ENCODE data around the gene ELL. TPM values are rescaled to one million over a fixed set of nuclear protein-coding genes. Genes with fewer than 3 reads are reported as not detected.

ELL gene
- total RNA-seq, 1 donor from 2014 or later, result 9.0 TPM

DNA sequence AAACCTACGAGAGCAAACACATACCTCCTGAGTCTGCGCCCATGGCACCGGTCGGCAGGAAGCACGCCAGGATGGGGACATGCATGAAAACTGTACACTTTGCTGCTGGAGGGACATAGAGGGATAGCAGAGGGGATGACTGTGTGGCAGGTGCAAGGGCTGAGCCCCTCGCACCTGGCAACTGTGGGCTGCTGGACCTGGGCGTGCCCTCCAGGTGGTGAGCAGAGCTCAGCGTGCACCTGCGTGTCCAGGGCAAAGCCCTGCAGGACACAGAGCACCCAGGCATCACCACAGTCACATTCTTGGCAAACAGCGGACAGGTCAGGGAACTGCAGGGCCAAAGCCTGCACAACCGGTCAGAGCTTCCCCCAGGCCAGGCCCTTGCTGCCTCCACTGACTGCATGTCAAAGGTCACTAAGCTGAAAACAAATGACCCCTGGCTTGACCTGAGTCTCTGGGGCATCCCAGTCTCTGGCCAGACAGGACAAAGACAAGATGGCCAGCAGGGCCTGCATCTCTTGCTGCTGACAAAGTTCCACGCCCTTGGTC, 75.0 kb downstream of the ELL start:
- DNase-seq (ENCODE audit: low read depth in 2 of 2), result no peak

DNA sequence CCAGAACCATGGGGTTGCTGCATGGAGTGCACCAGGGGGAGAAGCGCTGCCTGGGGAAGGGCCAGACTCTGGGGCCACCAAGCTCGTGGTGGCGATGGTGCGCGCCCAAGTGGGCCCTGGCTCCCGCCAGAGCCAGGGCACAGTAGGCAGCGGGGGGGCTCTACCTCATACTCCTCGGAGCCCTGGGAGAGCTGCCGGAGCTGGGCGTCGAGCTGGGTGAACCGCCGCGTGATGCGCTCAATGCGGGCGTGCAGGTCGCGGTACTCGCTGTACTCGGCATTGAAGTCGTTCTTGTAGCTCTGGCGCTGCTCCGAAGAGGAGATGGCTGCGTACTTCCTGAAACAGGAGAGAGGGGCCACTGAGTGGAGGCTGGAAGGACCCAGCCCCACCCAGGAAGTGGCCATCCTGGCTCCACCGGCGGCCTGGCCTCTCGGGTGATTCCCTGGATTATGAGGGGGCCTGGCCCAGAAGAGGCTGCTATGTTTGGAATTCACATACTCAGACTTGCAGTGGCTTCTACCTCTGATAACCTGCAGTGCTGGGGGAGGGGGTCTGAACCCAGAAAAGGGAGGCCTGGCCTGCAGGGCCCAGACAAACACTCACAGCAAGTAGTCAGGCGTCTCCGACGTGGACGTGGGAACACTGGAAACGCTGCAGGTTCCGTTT, 75.6 kb downstream of the ELL start:
- no peak for DNase-seq (ENCODE audit: low read depth in 2 of 2)

DNA sequence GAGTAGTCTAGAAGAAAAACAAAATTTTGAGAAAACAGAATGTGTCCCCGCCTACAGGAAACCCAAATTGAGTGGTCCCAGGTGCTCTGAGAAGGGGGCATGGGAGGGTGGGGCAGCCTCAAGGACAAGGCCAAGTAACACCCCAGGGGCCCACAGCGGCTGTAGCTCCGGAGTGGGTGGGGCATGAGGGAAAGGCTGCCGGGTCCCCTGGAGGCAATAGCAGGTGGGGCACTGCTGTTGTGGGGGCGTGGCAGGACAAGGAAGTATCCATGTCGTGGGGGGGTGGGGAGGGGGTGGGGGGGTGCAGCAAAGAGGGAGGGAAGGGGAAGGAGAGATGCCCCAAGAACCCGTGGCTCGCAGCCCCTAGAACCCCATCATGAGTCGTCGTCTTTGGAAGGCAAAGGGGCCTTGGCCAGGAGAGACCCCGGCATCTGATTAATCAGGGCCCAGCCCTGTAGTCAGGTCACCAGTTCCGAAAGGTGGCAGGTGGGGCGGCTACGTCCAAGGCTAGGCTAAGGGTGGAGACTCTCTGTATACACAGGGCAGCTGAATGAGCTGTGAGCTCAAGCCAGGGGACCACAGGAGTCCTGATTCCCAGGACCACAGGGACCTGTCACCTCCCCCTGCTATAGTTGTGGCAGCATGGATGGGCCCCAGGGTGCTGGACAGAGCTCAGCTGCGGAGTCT, 76.5 kb downstream of the ELL start:
- no peak for DNase-seq (ENCODE audit: low read depth in 2 of 2)

DNA sequence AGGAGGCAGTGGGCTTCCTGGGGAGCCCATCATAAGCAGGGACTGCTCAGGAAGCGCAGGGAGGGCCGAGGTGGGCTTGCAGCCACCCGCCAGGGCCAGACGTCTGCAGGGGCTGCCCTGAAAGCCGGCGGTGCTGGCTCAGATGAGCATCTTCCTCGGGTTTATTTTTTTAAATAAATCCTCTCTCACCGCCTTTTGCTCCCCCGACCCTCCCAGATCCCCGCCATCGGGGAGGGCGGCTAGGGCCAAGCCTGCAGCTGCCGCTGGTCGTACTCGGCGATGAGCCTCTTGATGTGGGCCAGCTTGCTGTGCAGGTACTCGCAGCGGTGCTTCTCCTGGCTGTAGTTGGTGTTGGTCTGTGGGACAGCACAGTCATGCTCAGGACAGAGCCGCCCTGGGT, 77.4 kb downstream of the ELL start:
- DNase-seq (ENCODE audit: low read depth in 2 of 2), result no peak

DNA sequence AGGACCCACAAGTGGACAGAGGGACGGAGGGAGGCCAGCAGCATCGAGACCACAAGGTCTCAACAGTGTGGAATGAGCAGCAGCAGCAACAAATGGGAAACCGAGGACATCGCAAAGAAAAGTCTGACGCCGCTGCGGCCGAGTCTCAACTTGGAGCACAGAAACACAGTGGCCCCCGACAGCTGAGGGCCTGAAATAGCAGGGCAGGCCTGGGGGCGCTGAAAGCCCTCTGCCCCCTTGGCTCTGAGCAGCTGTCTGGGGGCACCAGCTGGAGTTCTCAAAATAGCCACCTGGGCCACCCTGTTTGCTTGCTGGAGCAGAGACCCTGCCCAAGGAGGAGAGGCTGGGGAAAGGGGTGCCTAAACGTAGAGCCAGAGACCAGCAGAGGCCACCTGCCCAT, 78.0 kb downstream of the ELL start:
- DNase-seq (ENCODE audit: low read depth in 2 of 2), result no peak

DNA sequence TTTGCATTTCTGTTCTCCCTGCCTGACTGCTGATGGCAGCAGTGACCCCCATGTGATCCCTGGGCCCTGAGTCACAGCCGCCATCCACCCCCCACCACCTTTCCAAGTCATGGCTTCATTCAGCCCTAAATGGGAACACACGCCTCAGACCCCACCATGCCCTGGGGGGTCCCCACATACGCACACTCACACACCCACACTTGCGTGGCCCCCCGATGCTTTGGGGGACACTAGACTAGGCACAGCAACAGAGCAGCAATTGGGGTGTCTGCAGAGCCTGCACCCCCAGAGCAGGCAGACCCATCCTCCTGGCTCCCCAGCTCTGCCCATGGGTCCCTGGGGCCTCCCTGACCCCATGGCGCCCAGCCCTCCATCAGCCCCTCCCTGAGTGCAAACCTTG, 78.5 kb downstream of the ELL start:
- DNase-seq (ENCODE audit: low read depth in 2 of 2), result no peak

DNA sequence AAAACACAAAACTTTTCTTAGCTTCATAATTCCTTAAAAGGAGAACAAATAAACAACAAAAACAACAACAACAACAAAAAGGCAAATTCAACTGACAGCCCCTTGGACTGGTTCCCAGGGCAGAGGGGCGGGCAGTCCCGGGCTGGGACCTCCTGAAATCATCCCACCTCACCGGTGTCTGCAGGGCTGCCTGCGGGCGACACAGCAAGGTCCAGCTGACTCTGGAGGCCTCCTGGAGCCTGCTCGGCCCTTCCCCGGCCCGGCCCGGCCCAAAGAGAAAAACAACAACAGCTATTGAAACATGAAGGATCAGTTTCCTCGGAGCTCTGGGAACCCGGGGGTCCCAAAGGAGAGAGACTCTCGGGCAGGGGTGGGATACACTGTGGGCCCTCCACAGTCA, 78.9 kb downstream of the ELL start:
- no peak for DNase-seq (ENCODE audit: low read depth in 2 of 2)

DNA sequence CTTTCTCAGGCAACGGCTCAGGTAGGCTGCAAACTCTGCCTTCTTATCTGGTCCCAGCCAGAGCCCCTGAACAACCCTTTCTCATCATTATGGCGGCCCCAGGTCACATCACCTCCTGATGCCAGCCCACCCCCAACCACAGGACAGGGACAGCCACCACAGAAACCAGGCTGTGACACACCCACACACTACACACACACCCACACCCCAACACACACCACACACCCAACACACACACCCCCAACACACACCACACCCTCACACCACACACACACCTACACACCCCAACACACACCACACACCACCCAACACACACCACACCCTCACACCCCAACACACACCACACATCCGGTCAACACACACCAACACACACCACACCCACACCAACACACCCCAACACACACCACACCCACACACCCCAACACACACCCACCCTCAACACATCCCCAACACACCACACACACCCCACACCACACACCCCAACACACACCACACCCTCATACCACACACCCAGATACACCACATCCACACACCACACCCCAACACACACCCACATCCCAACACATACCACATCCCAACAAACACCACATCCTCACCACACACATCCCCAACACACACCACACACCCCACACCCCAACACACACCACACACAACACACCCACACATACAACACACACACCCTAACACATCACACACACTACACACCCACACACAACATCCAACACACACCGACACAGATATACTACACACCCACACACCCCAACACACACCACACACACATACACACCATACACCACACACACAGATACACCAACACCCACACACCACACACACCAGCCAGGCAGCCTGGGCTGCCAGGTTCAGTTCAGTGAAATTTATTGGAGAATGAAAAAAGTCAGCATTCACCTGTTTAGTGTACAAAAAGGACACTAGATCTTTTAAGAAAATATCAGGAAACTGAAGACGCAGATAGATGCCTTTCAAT, 79.8 kb downstream of the ELL start:
- DNase-seq (ENCODE audit: low read depth in 2 of 2), result no peak

DNA sequence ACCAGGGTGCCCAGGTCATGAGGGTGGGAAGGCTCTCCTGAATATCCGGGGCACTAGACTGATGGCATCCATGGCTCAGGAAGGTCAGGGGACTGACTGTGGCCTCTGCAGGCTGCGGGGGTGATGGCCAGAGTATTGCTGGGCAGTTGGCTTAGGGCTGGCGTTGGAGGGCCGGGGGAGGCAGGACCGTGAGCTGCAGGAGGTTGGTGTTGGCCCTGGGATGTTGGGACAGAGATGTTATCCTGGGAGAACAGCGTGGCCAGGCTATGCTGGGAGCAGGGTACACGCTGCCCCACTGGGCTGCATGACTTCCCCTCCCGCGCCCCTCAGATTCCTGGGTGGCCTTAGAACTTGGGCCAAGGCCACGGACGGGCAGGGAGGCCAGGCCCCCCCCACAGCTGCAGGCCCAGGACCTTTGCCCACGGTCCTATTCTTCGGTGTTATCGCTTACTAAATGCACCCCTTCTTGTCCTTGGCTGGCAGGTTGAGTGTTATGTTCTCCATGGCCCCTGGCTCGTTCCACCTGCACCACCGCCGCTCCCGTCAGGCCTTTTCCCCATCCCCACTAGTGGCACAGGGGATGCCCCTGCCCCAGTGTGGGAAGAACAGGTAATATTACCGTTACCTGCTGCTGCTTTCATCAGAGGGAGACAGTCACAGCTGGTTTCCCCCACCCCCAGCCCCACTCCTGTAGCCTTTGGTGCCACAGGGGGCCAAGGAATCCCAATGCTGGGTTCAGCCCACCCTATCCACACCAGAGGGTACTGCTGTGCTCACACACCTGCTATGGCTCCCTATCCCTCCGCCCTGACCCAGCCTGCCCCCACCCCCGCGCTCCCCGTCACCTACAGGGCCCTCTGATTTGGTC, 80.7 kb downstream of the ELL start:
- no peak for DNase-seq (ENCODE audit: low read depth in 2 of 2)

DNA sequence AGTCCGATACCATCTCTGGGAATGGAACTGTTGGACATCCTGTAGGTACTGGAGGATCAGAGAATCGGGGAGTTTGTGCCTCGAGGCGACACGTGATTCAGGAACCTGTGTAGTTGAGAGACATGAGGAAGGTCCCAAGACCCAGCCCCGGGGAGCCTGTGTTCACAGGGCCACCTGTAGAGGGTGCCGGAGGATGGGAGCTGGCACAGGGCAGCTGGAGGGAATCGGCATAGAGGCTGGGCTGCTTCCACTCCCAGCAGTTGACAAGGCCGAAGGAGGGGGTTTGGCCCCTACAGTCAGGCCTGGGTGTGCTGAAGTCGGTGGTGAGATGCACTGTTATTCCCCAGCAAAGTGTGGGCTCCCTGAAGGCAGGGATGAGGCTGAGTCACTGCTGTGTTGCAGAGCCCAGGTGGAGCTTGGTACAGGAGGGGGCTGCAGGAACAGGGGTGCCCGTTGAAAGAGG, 81.4 kb downstream of the ELL start:
- DNase-seq (ENCODE audit: low read depth in 2 of 2), result no peak

DNA sequence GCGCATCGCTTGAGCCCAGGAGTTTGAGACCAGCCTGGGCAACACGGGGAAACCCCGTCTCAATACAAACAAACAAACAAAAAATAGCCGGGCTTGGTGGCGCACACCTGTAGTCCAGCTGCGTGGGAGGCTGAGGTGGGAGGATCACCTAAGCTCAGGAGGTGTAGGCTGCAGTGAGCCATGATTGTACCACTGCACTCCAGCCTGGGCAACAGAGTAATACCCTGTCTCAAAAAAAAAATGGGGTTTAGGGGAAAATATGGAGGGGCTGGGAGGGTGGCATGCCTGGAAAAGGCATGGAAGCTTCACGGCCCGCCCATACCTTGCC, 82.0 kb downstream of the ELL start:
- DNase-seq (ENCODE audit: low read depth in 2 of 2), result no peak

DNA sequence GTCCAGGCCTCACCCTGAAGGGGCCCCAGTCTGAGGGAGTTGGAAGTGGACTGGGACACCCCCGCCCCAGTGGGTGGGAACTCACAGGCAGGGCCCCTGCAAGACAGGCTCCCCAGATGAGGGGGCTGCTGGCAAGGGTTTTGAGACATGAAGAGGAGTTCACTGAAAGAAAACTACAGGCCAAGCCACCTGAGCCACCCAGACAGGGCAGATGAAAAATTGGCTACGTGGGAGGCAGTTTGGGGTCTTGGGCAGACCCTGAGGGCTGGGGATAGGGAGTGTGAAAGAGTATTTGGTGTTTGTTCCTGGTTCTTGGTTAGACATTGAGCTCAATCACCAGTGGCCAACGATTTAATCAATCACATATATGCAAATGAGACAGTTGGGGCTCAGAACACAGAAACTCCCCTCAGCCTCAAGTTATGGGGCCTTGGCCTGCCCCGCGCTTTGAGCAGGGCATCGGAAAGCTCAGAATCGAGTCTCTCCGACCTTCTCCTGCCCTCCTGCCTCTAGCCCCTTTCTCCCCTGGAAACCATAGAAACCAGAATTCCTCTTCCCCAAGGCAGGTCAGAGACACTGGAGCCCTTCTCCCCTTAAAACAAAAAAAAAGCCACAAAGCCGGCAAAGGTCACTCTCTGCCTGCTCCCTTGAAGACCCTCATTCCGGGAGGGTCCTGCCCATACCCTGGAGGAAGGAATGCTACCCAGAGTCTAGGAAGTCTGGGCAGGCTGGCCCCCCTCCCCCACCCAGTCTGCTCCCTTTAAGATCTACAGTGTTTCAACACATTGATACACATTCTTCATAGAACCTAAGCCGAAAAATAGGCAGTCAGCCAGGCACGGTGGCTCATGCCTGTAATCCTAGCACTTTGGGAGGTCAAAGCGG, 82.6 kb downstream of the ELL start:
- DNase-seq (ENCODE audit: low read depth in 2 of 2), result no peak

DNA sequence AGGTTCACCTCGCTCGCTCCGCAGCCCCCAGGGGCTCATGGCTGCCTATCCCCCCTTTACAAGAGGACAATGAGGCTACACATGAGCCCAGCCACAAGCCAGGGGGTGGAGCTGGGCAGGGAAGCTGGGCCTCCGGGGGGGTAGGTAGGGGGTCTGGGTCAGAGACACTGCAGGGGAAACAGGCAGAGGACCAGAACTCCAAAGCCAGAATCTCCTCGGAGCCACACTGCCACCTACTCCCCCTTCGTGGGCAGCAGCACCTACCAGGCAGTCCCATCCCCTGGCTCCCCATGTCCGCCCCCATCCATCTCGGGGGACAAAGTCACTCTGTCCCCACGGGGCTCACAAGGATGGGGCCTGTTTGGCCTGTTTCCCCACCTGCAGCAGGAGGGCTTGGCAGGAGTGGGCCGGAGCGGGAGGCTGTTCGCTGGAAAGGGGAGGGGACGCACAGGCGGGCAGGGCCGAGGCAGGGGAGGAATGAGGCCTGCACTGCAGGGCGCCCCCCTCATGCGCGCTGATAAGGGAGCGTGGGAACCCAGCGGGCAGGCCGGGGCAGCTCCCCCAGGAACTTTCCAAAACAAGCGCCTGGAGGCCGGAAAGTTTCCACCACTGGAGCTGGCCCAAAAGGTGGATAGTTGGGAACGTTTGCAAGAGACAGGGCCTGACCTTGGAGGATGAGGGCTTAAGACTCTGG, 83.4 kb downstream of the ELL start:
- peak; percentile 60 to 62 for DNase-seq (ENCODE audit: low read depth in 2 of 2)

DNA sequence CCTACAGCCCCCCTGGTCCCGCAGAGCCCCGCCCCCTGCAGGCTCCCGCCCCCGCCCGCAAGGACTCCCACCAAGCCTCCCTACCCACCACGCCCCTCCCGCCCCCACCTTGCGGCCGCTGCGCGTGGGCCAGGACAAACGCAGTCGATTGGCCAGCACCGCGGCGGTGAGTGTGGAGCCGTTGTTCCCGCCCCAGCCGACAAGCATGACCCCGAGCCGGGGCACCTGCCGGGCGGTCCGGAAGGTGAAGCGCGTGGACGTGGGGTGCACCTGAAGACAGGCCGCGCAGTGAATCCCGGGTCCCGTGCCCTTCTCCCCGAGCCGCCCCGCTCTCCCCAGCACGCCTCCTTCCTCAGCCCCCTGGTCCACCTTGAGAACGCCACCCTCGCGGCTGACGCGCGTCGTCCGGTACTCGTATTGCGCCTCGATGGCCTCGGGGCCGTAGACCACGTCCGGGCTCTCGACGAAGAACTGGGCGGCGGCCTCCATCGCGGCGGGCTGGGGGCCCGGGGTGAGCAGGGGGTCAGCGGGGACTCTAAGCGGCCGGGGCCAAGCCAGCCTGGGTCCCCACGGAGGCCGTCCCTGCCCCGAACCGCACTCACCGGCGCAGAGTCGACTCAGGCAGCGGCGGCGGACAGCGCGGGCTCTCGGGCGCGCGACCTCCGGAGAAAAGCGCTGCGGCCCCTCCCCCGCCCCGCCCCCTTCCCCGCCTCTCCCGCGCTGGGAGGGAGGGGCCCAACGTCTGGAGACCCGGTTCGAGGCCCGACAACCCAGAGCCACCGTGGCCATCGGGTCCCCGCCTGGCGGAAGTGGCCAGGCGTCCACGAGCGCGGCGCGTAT, 84.2 kb downstream of the ELL start, which contains the start of gene ISYNA1:
TSS of gene ISYNA1 (minus strand) at position 643 of the 840 bp plus-strand sequence. CDS start at position 489, 154 bp downstream.
- peak in 1 of 2 donors; percentile 66 for DNase-seq (ENCODE audit: low read depth in 2 of 2)

DNA sequence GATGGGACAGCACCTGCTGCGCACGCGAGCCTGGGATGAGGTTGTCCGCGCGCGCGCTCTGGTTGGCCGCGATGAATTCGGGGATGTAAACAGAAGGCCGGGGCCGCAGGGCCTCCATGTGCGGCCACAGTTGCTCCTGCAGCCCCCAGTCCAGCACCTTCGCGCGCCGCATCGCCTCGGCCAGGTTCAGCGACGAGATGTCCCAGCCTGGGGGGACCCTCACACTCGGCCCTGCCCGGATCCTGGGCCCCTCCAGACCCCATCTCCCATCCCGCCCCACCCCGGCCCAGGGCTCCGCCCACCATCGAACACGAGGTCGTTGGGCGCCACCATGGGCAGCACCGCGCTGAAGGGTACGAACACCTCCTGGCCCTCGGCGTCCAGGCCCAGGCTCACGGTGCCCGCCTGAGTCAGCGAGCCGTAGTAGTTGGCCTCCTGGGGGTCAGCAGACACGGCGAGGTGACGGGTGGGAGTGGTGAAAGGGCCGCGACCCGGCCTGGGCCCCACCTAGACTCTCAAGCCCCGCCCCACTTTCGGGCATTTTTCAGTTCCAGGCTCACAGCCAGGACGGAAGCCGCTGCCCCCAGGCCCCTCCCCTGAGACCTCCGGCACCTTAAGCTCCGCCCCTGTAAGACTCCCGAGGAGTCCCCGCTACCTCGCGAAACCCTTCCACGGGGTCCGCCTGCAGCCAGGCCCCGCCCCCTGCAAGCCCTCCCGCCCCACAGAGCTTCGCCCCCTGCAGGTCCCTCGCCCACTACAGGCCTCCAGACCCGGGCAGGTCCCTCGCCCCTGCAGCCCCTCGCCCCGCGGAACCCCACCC, 85.0 kb downstream of the ELL start:
- peak in 1 of 2 donors; percentile 83 for DNase-seq (ENCODE audit: low read depth in 2 of 2)

DNA sequence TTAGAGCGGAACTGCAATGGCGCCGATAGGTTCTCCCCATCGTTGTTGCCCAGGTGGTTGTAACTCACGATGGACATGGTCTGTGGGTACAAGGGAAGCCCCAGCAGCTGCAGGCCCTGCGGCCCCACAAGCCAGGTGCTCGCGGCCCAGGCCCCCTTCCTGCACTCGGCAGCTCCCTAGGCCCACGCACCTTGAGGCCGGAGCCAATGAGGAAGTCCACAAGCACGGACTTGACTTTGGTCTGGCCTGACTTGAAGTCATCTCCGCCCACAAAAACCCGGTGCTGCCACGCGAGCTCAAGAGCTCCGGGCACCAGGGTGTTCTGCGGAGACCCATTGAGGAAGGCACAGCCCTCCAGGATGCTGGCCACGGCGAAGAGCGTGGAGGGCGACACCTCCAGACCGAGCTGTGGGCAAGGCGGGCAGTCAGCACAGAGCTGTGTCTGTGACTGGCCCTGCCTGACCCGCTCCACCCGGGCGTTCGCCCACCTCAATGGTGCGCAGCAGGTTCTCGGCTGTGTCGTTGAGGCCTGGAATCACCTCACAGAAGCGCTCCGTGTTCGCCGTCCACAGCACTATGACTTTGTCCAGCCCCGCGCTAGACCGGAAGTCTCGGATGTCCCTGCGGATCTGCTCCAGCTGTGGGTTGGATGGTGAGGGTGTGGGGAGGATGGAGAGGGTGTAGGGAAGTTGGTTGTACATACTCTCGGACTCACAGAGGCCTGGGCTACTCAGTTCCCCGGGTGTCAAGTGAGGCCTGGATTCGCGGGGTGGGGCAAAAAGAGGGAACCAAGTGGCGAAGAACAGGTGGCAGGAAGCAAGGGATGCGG, 85.8 kb downstream of the ELL start:
- DNase-seq (ENCODE audit: low read depth in 2 of 2), result no peak
